ENCODE data around the gene NEDD9.

NEDD9 gene

GRCh38 chr6:11270030-11271027 lies 37.9 kb upstream of the NEDD9 start:
- TF ChIP-seq GATA2 (IDR thresholded peaks at IDR 0.05; ENCODE audit: low read depth, low read length) (peak; percentile 84), GATA3 (IDR thresholded peaks at IDR 0.05; ENCODE audit: low read depth, low read length) (no peak)

- TF ChIP-seq GATA3 (IDR thresholded peaks at IDR 0.05; ENCODE audit: low read depth, low read length) (no peak), GATA2 (IDR thresholded peaks at IDR 0.05; ENCODE audit: low read depth, low read length) (no peak)
Observed at GRCh38 chr6:11268978-11269377, 36.5 kb upstream of the NEDD9 start.

GRCh38 chr6:11266926-11267325 lies 34.5 kb upstream of the NEDD9 start:
- no peak for TF ChIP-seq GATA3 (IDR thresholded peaks at IDR 0.05; ENCODE audit: low read depth, low read length)

GRCh38 chr6:11265932-11266331 lies 33.5 kb upstream of the NEDD9 start:
- no peak for TF ChIP-seq GATA2 (IDR thresholded peaks at IDR 0.05; ENCODE audit: low read depth, low read length)
- TF ChIP-seq GATA3 (IDR thresholded peaks at IDR 0.05; ENCODE audit: low read depth, low read length), result no peak

- TF ChIP-seq GATA3 (IDR thresholded peaks at IDR 0.05; ENCODE audit: low read depth, low read length) (no peak), GATA2 (IDR thresholded peaks at IDR 0.05; ENCODE audit: low read depth, low read length) (no peak)
Observed at GRCh38 chr6:11264100-11264499, 31.6 kb upstream of the NEDD9 start.

GRCh38 chr6:11263291-11263775 lies 30.9 kb upstream of the NEDD9 start:
- TF ChIP-seq GATA2 (IDR thresholded peaks at IDR 0.05; ENCODE audit: low read depth, low read length) (no peak), GATA3 (IDR thresholded peaks at IDR 0.05; ENCODE audit: low read depth, low read length) (no peak)

GRCh38 chr6:11262242-11262641 lies 29.8 kb upstream of the NEDD9 start:
- TF ChIP-seq GATA2 (IDR thresholded peaks at IDR 0.05; ENCODE audit: low read depth, low read length) (no peak), GATA3 (IDR thresholded peaks at IDR 0.05; ENCODE audit: low read depth, low read length) (no peak)

GRCh38 chr6:11260249-11261038 lies 28.0 kb upstream of the NEDD9 start:
- no peak for TF ChIP-seq GATA2 (IDR thresholded peaks at IDR 0.05; ENCODE audit: low read depth, low read length)
- TF ChIP-seq GATA3 (IDR thresholded peaks at IDR 0.05; ENCODE audit: low read depth, low read length), result no peak

- TF ChIP-seq GATA3 (IDR thresholded peaks at IDR 0.05; ENCODE audit: low read depth, low read length) (no peak), GATA2 (IDR thresholded peaks at IDR 0.05; ENCODE audit: low read depth, low read length) (no peak)
Observed at GRCh38 chr6:11258260-11259237, 26.1 kb upstream of the NEDD9 start.

- TF ChIP-seq GATA2 (IDR thresholded peaks at IDR 0.05; ENCODE audit: low read depth, low read length) (no peak), GATA3 (IDR thresholded peaks at IDR 0.05; ENCODE audit: low read depth, low read length) (no peak)
Observed at GRCh38 chr6:11255610-11256009, 23.1 kb upstream of the NEDD9 start.

- TF ChIP-seq GATA2 (IDR thresholded peaks at IDR 0.05; ENCODE audit: low read depth, low read length), result no peak
- TF ChIP-seq GATA3 (IDR thresholded peaks at IDR 0.05; ENCODE audit: low read depth, low read length), result no peak
Observed at GRCh38 chr6:11253594-11253993, 21.1 kb upstream of the NEDD9 start.

- TF ChIP-seq GATA3 (IDR thresholded peaks at IDR 0.05; ENCODE audit: low read depth, low read length), result no peak
- no peak for TF ChIP-seq GATA2 (IDR thresholded peaks at IDR 0.05; ENCODE audit: low read depth, low read length)
Observed at GRCh38 chr6:11251553-11252360, 19.3 kb upstream of the NEDD9 start.

- no peak for TF ChIP-seq GATA2 (IDR thresholded peaks at IDR 0.05; ENCODE audit: low read depth, low read length)
- TF ChIP-seq GATA3 (IDR thresholded peaks at IDR 0.05; ENCODE audit: low read depth, low read length), result no peak
Observed at GRCh38 chr6:11250108-11250507, 17.6 kb upstream of the NEDD9 start.

Data from SH-SY5Y (cell line).